Central memory CD8-positive, alpha-beta T cell (primary cell): Measurements from ENCODE around the gene MBD3L1.

Experiments used
- ATAC-seq: fragments of 150-1000 bp; cut with Tn5 transposase; replicated peaks from 2 replicates; pipeline ENCODE4 v1.10.0; 2022; ENCODE audit warnings: mild to moderate bottlenecking, moderate FRiP score, moderate number of reproducible peaks; ENCODE audit not compliant: poor library complexity, severe bottlenecking; ENCODE audit errors: extremely low read depth
- DNase-seq, 2 donors: peaks; one replicate each; pipeline ENCODE4 v3.0.0; 2021; ENCODE audit warnings: low spot score in 2 of 2
- H3K27ac Mint-ChIP-seq: one replicate; pipeline ENCODE4 v1.8.0; 2022; ENCODE audit warnings: low read depth, mild to moderate bottlenecking, moderate library complexity, mixed read lengths
- H3K27me3 Mint-ChIP-seq: one replicate; pipeline ENCODE4 v1.8.0; 2022; ENCODE audit warnings: mixed read lengths
- H3K36me3 Mint-ChIP-seq: one replicate; pipeline ENCODE4 v1.8.0; 2022; ENCODE audit warnings: mild to moderate bottlenecking, moderate library complexity, mixed read lengths; ENCODE audit not compliant: insufficient read depth
- H3K4me1 Mint-ChIP-seq: one replicate; pipeline ENCODE4 v1.8.0; 2022; ENCODE audit warnings: mixed read lengths
- H3K4me3 Mint-ChIP-seq: one replicate; pipeline ENCODE4 v1.8.0; 2022; ENCODE audit warnings: mild to moderate bottlenecking, moderate library complexity, mixed read lengths
- H3K9me3 Mint-ChIP-seq: one replicate; pipeline ENCODE4 v1.8.0; 2022; ENCODE audit warnings: mixed read lengths

The MBD3L1 gene

GRCh38 chr19:8890260-8890659, 58.1 kb downstream of the MBD3L1 start:
- Mint-ChIP-seq H3K27me3 (no peaks in the 10 kb centered on the region), H3K36me3 (no peaks in the 10 kb centered on the region), H3K27ac (no peak overlapping the region), H3K4me3 (no peak overlapping the region), H3K9me3 (no peaks in the 10 kb centered on the region), H3K4me1 (no peaks in the 10 kb centered on the region)
- DNase-seq, result no peak
- ATAC-seq, result no peak
